ENCODE measurements around the gene METRNL. TPM values are rescaled to one million over a fixed set of nuclear protein-coding genes. Genes with fewer than 3 reads are reported as not detected.

METRNL gene
- total RNA-seq, 1 donor, result 140 TPM

DNA sequence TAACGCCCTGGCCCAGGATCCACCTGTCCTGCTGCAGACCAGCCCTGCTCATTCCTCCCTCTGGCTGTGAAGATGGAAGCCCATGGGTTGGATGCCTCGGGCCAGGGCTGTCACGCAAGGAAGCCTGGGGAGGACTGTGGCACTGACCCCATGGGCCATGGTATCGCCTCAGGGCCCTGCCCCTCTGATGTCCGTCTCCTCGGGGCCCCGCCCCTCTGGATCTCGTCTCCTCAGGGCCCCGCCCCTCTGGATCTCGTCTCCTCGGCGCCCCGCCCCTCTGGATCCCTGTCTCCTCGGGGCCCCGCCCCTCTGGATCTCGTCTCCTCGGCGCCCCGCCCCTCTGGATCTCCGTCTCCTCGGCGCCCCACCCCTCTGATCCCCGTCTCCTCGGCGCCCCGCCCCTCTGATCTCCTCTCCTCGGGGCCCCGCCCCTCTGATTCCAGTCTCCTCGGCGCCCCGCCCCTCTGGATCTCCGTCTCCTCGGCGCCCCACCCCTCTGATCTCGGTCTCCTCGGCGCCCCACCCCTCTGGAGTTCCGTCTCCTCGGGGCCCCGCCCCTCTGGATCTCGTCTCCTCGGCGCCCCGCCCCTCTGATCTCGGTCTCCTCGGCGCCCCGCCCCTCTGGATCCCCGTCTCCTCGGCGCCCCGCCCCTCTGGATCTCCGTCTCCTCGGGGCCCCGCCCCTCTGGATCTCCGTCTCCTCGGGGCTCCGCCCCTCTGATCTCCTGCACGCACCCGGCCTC is 24.0 kb downstream of the METRNL start:
- H3K4me1 ChIP-seq (ENCODE audit: insufficient read depth, low read length), result peaks cover 22% of the 10 kb centered on the region
- no peak overlapping the region for H2AFZ ChIP-seq (ENCODE audit: low read length)
- TF ChIP-seq, protein P1, sequence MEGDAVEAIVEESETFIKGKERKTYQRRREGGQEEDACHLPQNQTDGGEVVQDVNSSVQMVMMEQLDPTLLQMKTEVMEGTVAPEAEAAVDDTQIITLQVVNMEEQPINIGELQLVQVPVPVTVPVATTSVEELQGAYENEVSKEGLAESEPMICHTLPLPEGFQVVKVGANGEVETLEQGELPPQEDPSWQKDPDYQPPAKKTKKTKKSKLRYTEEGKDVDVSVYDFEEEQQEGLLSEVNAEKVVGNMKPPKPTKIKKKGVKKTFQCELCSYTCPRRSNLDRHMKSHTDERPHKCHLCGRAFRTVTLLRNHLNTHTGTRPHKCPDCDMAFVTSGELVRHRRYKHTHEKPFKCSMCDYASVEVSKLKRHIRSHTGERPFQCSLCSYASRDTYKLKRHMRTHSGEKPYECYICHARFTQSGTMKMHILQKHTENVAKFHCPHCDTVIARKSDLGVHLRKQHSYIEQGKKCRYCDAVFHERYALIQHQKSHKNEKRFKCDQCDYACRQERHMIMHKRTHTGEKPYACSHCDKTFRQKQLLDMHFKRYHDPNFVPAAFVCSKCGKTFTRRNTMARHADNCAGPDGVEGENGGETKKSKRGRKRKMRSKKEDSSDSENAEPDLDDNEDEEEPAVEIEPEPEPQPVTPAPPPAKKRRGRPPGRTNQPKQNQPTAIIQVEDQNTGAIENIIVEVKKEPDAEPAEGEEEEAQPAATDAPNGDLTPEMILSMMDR (IDR thresholded peaks at IDR 0.05; ENCODE audit: extremely low read depth, low read depth, low read length), result no peak
- peak overlapping the region; percentile 51 for H3K4me2 ChIP-seq (ENCODE audit: insufficient read depth, low read length)
- no peak overlapping the region for H3K27ac ChIP-seq (ENCODE audit: low read depth, low read length)
- DNase-seq (ENCODE audit: insufficient read length, low spot score, missing footprints), result no peak
- H4K20me1 ChIP-seq (ENCODE audit: insufficient read depth, low read length), result no peaks in the 10 kb centered on the region
- H3K27me3 ChIP-seq (ENCODE audit: insufficient read depth, low read length), result no peaks in the 10 kb centered on the region
- no peak overlapping the region for H3K4me3 ChIP-seq (ENCODE audit: insufficient read depth, low read length)
- peaks cover 4% of the 10 kb centered on the region for H3K79me2 ChIP-seq (ENCODE audit: insufficient read depth, low read length)
- no peaks in the 10 kb centered on the region for H3K9me3 ChIP-seq (ENCODE audit: low read depth, low read length)
- H3K36me3 ChIP-seq (ENCODE audit: insufficient read depth, low read length), result no peaks in the 10 kb centered on the region

- Histone ChIP-seq H3K4me1 (ENCODE audit: insufficient read depth, low read length) (peaks cover 18% of the 10 kb centered on the region), H3K79me2 (ENCODE audit: insufficient read depth, low read length) (no peaks in the 10 kb centered on the region), H3K4me2 (ENCODE audit: insufficient read depth, low read length) (no peak overlapping the region), H3K9me3 (ENCODE audit: low read depth, low read length) (peaks cover 4% of the 10 kb centered on the region), H3K27ac (ENCODE audit: low read depth, low read length) (no peak overlapping the region), H3K27me3 (ENCODE audit: insufficient read depth, low read length) (no peaks in the 10 kb centered on the region), H2AFZ (ENCODE audit: low read length) (no peak overlapping the region), H3K4me3 (ENCODE audit: insufficient read depth, low read length) (no peak overlapping the region), H3K36me3 (ENCODE audit: insufficient read depth, low read length) (no peaks in the 10 kb centered on the region), H4K20me1 (ENCODE audit: insufficient read depth, low read length) (no peaks in the 10 kb centered on the region)
- TF ChIP-seq, protein P1 (IDR thresholded peaks at IDR 0.05; ENCODE audit: extremely low read depth, low read depth, low read length), result no peak
- no peak for DNase-seq (ENCODE audit: insufficient read length, low spot score, missing footprints)
These were observed 24.5 kb downstream of the METRNL start for GRCh38 chr17:83103943-83104311.

DNA sequence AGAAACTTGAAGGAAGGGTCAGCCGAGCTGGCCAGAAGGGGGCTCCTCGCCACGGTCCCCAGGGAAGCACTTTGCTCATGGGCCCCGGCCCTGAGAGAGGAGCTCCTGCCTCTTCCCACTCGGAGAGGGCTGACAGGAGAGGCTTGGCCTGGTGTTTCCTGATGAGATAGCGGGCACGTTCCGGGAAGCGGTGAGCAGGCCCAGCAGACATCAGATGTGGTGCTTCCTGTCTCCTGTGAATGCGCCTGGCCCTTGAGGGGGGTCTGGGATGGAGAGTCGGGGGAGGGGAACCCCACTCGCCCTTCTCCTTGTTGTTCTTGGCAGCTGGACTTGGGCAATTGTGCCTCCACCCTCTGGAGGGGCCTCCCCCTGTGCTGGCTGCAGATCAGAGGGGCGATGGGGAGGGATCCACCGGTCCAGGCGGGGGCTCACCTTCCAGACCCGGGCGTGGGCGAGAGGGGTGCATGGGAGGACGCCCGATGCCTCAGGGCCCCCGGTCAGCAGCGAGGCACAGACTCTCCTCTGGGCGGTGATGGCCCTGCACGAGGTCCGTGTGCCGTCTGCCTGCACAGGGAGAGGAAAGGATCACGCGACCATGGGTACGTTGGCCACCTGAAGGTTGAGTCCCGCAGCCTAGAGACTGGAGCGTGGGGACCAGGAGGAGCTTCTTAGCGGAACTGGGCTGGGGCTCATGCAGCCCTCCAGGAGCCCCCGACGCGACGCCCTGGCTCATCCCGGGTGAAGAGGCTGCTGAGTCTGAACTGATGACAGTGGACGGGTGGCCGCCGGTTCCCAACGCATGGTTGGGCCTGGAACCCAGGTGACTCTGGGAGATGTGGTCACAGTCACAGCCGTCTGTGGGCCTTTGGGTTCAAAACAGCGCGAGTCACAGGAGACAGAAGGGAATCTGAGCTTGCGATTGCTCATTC is 25.4 kb downstream of the METRNL start:
- H2AFZ ChIP-seq (ENCODE audit: low read length), result no peak overlapping the region
- H3K4me2 ChIP-seq (ENCODE audit: insufficient read depth, low read length), result no peak overlapping the region
- TF ChIP-seq, protein P1 (IDR thresholded peaks at IDR 0.05; ENCODE audit: extremely low read depth, low read depth, low read length), result no peak
- H3K79me2 ChIP-seq (ENCODE audit: insufficient read depth, low read length), result no peaks in the 10 kb centered on the region
- peaks cover 16% of the 10 kb centered on the region for H3K4me1 ChIP-seq (ENCODE audit: insufficient read depth, low read length)
- H3K4me3 ChIP-seq (ENCODE audit: insufficient read depth, low read length), result no peak overlapping the region
- H3K9me3 ChIP-seq (ENCODE audit: low read depth, low read length), result peaks cover 4% of the 10 kb centered on the region
- H4K20me1 ChIP-seq (ENCODE audit: insufficient read depth, low read length), result no peaks in the 10 kb centered on the region
- peak; percentile 90 for DNase-seq (ENCODE audit: insufficient read length, low spot score, missing footprints)
- no peaks in the 10 kb centered on the region for H3K36me3 ChIP-seq (ENCODE audit: insufficient read depth, low read length)
- no peaks in the 10 kb centered on the region for H3K27me3 ChIP-seq (ENCODE audit: insufficient read depth, low read length)
- no peak overlapping the region for H3K27ac ChIP-seq (ENCODE audit: low read depth, low read length)

- Histone ChIP-seq H2AFZ (ENCODE audit: low read length) (no peak overlapping the region), H3K9me3 (ENCODE audit: low read depth, low read length) (peaks cover 4% of the 10 kb centered on the region), H3K27ac (ENCODE audit: low read depth, low read length) (no peak overlapping the region), H3K27me3 (ENCODE audit: insufficient read depth, low read length) (no peaks in the 10 kb centered on the region), H3K4me2 (ENCODE audit: insufficient read depth, low read length) (no peak overlapping the region), H3K36me3 (ENCODE audit: insufficient read depth, low read length) (no peaks in the 10 kb centered on the region), H3K4me3 (ENCODE audit: insufficient read depth, low read length) (no peak overlapping the region), H3K4me1 (ENCODE audit: insufficient read depth, low read length) (peaks cover 18% of the 10 kb centered on the region), H3K79me2 (ENCODE audit: insufficient read depth, low read length) (no peaks in the 10 kb centered on the region), H4K20me1 (ENCODE audit: insufficient read depth, low read length) (no peaks in the 10 kb centered on the region)
- TF ChIP-seq, protein P1 (IDR thresholded peaks at IDR 0.05; ENCODE audit: extremely low read depth, low read depth, low read length), result no peak
- DNase-seq (ENCODE audit: insufficient read length, low spot score, missing footprints), result no peak
These were observed 26.1 kb downstream of the METRNL start for GRCh38 chr17:83105512-83105911.

All from osteoblast (primary cell).